ENCODE results near the gene INPP4B.
"Not testable (repeated sequence)": the region's sequence is repeated elsewhere in the genome, so short reads cannot be mapped to it uniquely, and the experiment has no call there.

Gene INPP4B

DNA sequence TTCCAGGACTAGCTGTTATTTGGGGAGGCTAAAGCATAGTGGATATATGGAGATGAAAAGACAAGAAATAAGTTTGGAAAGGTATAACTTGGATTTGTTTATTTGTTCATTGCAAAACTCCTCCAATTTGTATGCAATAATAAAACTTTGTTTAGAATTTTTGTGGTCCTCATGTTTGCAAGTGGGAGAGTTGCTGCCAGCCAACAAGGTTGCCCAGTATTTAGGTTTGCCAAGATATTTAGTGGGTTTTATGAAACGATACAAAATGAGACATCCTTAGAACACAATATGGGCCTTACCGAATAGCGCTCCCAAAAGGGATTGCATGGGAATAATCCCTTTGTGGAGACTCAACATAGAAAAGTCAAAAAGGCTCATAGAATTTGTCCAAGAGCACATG lies 162.1 kb downstream of the INPP4B start:
- DNase-seq (ENCODE audit: low spot score), result no peak

DNA sequence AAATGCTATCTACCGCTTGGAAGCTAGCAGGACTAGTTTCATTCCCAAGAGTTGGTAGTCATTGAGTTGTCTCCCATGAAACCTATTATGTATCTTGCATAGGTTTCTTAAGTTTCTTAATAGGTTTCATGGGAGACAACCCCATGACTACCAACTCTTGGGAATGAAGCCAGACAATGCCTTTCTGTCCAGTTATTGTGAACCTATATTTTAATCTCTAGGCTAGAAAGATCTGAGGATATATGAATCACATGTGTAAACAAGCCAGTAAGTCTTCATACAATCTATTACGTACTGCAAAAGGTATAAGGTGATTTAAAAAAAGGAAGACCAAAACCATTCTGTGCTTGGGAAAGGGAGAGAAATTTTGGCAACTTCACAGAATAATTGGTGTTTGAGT lies 162.6 kb downstream of the INPP4B start:
- no peak for DNase-seq (ENCODE audit: low spot score)

DNA sequence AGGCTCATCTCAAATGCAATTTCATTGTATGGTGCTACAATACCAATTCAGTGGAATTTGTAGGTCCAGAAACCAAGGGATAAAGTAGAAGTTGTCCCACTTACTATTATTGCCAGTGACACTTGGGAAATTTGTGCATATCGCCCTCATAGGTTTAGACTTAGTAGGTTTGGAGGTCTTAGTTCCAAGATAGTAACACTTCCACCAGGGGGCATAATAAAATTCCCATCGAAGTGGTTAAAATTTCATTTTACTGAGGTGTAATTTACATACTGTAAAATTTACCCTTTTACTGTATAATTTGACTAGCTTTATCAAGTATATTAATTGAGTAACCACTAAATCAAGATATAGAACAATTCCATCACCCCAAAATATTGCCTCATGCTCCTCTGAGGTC lies 174.6 kb downstream of the INPP4B start:
- no peak for DNase-seq (ENCODE audit: low spot score)

DNA sequence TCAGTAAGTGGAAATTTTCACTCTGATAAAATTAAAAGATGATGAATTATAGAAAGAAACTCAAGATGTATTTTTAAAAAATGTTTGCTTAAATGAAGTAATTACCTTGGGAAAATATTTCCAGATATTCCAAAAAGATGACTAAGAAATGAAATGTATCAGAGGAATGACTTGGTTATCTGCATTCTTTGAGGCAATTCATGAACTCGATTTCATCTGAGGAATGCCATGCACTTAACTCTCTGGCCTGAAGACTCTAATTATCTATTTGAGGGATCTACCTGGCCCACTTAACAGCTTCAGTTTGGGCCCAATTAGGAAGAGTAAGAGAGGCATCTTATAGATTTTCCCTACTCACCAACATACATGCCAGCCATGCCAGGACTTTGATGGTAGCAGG lies 182.3 kb downstream of the INPP4B start:
- no peak for DNase-seq (ENCODE audit: low spot score)

DNA sequence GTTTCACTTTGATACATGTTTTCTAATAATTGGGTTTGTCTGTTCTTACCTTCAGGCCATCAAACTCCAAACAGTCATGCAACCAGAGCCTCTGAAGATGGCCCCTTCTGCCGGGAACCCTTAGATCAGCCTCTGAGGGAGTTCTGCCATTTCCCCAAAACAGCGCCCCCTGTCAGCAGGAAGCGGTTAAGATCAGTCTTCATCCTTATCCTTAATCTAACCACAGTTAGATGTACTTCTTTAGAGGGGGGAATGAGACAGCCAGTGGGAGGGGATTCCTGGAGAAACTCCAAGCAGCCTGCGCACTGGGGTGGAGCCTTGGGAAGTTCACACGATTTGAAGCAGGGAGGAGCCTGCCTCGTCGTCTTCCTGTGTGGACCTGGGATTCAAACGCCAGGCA lies 185.4 kb downstream of the INPP4B start:
- no peak for DNase-seq (ENCODE audit: low spot score)

DNA sequence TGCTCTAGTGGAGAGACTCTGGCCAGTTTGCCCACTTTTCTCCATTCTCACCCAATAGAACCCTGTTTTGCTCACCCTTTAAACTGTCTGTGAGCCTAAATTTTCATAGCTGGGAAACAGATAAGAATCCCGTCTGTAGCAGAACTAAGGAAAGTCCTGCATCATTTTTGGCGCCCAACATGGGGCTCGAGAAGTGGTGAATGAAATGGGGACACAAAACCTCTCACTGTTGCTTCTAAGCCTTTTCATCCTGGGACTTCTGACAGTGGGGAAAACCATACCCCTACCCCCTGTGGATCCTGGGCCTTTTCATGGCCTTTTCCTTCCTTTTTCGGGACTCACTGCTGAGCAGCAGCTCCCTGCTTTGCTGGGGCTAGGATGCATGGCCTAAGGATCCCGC lies 189.9 kb downstream of the INPP4B start:
- no peak for DNase-seq (ENCODE audit: low spot score)

DNA sequence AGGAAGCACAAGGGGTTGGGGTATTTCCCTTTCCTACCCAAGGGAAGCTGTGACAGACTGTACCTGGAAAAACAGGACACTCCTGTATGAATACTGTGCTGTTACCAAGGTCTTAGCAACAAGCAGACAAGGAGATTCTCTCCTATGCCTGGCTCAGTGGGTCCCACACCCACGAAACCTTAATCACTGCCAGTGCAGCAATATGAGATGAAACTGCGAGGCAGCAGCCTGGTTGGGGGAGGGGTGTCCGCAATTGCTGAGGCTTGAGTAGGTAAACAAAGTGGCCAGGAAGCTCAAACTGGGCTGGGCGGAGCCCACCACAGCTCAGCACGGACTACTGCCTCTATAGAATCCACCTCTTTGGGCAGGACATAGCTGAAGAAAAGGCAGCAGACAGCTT lies 197.7 kb downstream of the INPP4B start:
- DNase-seq (ENCODE audit: low spot score), result no peak

DNA sequence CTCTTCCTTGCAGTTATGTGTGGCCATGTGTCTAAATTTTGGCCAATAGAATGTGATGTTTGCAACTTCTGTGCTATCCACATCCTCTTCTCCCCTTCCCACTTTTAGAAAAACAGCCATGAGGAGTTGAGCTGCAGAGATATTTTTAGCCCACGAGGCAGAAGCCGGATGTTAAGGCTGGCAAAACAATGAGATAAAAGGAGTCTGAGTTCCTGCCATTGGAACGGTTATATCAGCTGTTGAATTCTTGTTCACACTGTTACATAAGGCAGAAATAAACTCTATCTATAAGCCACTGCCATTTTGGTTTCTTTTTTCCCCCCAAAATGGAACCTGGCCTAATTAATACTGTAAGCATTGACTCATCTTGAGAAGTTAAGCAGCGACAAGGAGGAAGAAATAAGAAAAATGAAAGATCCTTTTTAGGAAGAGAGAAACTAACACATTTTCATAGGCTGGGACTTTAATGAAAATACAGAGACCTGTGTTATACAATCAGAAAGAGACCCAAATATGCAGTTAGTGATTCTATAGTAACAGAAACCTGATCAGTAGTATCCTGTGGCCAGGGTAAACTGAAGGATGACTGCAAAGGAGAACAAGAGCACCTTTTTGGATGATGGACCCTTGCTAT lies 200.5 kb downstream of the INPP4B start:
- no peak for DNase-seq (ENCODE audit: low spot score)

DNA sequence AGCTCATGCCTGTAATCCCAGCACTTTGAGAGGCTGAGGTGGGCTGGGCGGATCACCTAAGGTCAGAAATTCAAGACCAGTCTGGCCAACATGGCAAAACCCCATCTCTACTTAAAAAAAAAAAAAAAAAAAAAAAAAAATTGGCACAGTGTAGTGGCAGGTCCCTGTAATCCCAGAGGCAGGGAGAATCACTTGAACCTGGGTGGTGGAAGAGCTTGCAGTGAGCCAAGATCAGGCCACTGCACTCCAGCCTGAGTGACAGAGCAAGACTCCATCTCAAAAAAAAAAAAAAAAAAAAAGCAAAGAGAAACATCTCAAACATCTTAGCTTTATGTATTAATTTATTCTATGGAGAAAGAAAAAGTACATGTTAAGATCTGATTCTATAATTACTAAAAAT lies 201.5 kb downstream of the INPP4B start:
- DNase-seq (ENCODE audit: low spot score), result not testable (repeated sequence)

DNA sequence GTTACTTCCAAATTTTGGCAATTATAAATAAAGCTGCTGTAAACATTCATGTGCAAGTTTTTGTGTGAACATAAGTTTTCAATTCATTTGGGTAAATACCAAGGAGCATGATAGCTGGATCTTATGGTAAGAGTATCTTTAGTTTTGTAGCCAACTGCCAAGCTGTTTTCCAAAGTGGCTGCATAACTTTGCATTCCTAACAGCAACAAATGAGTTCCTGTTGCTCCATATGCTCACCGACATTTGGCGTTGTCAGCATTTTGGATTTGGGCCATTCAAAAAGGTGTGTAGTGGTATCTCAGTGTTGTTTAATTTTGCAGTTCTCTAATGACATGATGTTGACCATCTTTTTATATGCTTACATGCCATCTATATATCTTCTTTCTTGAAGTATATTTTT lies 208.5 kb downstream of the INPP4B start:
- DNase-seq (ENCODE audit: low spot score), result no peak

DNA sequence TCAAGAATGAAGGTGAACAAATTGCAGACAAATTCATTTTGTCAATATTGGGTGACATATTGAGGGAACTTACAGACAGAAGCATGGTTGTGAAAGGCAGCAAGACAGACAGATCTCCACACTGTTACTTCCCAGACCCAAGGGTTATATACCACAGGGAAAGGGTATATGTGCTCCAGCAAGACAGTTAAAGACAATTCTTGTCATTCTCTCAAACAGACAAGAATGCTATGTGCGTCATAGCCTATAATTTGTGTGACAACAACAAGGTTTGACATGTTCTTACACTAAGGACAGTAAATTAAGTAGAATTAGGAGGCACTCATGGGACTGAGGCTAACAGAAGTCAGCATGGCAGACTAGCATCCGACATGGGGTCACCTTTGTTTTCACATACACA lies 214.3 kb downstream of the INPP4B start:
- no peak for DNase-seq (ENCODE audit: low spot score)

DNA sequence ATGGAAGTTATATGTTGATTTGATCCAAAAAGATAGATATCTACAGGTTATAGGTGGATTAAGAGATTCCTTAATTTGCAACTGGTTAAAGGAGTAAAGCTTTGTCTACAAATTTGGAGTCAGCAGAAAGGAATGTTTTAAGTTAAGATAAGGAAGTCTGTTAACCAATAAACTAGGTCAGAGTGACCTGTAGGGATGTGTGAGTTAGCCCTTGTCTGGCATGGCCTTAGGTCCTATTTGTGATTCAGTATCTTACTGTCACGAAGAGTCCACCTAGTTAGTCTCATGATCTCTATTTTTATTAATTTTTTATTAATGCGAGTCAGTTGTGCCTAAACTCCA lies 230.8 kb downstream of the INPP4B start:
- no peak for DNase-seq (ENCODE audit: low spot score)

DNA sequence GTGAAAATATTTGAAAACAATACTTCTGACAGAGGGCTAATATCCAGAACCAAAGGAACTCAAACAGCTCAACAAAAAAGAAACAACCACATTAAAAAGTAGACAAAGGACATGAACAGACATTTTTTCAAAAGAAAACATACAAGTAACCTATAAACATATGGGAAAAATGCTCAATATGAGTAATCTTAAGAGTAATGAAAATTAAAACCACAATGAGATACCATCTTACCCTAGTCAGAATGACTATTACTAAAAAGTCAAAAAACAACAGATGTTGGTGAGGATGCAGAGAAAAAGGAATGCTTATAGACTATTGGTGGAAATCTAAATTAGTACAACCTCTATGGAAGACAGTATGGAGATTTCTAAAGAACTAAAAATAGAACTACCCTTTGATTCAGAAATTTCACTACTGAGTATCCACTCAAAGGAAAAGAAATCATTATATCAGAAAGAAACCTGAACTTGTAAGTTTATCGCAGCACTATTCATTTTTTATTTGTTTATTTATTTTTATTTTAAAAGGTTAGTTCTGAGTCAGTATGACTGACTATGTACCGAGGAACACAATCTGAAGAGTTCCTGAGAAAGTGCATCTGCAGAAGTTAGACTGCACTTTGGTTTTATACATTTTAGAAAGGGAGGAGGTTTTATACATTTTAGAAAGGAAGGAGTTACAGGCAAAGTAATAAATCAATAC lies 231.3 kb downstream of the INPP4B start:
- DNase-seq (ENCODE audit: low spot score), result no peak

DNA sequence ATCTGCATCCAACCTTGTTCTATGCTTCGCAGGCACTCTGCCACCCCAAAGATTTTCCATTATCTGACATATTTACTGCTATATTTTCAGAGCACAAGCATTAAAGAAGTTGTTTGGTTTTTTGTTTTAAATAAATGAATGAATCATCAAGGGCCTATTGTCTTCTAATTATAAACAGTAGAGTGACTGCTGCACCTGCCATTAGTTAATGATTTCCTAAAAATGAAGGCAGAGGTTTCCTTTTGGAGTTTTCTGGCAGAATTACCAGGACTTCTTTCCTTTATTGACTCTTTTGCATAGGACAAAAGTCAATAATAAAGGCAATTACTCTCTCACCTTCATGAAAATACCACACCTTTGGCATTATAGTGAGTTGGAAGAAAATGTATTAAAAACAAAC lies 238.1 kb downstream of the INPP4B start:
- no peak for DNase-seq (ENCODE audit: low spot score)

DNA sequence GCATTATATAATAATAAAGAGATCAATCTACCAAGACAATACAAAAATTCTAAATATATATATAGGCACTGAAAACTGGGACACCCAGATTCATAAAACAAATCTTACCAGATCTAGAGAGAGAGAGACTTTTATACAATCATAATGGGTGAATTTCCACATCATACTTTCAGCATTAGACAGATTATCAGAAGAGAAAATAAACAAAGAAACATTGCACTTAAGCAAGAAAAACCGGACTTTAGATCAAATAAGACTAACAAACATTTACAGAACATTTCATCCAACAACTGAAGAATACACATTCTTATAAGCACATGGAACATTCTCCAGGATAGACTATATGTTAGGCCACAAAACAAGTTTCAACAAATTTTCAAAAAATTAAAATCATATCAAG lies 245.1 kb downstream of the INPP4B start:
- DNase-seq (ENCODE audit: low spot score), result no peak

DNA sequence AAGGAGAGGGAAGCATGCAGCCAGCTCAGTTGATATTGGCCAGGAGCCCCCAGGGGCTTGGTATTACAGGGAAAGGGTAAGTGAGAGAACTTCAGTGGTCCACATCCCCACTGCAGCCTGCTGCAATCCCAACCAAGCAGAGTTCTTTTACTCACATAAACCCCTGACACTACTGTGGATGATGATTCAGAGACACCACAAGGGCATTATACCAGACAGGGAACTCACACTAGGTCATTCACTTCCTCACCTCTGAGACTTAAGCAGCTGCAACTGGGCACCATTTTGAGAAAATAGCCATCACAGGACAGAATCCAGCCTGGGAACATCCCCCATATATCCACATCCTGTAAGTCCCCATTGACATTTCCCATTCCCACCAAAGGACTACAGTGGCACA lies 248.0 kb downstream of the INPP4B start:
- no peak for DNase-seq (ENCODE audit: low spot score)

DNA sequence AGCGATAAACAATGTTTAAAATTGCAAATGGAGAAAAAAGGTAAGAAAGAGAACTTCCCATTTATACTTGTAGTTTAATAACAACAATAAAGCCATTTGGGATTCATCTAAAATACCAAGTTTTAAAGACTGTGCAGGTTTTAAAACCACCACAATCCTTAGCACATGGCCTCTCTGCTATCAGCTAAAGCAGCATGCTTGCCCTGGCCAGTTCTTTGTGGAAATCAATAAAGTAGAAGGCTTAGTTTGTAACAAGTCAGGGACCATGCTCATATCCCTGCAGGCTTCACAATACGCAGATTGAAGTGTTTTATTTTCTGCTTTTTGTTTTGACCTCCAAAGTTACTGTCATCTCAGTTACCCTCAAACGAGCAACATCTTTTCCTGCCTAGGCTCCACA lies 249.5 kb downstream of the INPP4B start:
- DNase-seq (ENCODE audit: low spot score), result no peak

DNA sequence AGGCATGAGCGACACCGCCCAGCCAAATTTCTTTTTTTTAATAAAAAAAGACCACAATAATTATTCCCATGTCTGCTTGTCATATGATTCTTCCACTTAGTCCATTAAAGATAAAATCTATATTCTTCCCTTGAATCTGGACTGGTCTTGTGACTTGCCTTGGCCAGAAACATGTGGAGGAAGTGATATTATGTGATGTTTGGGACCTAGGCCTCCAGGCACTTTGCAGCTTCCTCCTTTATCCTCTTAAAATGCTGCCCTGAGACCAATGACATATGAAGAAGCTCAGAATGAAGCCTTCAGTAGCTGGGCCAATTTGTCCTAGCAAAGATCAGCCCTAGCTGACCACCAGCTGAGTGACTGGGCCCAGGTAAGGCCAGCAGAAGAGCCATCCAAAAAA lies 250.0 kb downstream of the INPP4B start:
- DNase-seq (ENCODE audit: low spot score), result no peak

DNA sequence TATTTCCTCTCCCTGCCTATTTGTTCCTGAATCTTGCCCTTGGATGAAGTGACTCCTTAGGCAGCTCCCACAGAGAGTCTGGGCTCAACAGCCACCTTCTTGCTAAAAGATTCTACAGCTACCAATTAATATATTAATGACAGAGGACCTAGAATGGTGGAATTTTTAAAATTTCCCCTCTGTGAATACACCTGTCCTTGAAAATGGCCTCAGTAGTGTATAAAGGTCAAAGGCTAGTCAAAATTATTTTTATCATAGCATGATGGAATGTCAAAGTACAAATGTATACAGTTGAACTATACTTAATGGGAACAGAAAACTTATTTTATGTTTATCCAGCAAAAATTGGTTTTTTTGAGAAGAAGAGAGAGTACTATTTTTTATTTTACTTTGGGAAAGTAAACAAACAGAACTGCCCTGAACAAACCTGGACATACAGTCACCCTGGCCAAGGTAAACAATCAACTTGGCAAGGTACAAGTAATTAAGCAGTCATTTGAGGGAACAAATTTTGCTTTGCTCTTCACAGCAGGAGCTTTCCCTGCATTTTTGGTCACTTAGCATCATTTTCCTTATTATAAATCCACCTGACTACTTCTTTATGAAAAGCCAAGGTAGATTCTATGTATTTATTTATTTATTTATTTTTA lies 250.8 kb downstream of the INPP4B start:
- DNase-seq (ENCODE audit: low spot score), result no peak

DNA sequence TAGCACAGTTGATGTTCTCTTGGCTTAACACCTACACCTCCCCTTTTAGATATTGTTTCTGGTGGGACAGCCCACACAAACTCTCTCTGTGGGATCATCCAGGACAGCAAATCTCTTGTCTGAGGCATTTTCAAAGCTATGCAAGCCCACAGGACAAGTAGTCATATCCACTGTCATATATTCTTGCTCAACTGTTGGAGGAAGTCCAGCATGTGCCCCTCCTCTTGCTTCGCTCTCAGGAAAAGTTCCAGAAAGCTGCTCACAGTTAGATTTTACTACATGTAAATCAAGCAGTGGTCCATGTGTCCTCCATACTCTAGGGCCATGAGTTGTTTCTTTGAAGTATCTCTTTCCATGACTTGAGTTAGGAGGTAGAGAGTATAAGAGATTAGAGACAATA lies 260.7 kb downstream of the INPP4B start:
- no peak for DNase-seq (ENCODE audit: low spot score)

DNA sequence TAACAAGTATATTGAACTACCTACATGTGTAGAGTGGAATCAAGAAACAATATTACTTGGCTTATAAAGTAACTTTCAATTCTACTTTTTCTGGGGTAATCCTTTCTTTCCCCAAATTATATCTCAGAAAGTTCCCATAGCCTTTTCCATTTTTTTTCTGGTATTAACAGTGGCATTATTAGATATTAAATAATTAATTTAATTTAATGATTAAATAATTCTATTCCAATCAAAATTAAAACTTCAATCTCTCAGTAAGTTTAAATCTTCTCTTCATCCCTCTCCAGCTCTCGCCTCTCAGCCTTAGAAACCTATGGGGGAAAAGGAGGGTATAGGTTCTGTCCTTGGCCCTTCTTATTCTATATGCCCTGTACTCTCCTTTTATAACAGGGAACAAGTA lies 262.4 kb downstream of the INPP4B start:
- no peak for DNase-seq (ENCODE audit: low spot score)

DNA sequence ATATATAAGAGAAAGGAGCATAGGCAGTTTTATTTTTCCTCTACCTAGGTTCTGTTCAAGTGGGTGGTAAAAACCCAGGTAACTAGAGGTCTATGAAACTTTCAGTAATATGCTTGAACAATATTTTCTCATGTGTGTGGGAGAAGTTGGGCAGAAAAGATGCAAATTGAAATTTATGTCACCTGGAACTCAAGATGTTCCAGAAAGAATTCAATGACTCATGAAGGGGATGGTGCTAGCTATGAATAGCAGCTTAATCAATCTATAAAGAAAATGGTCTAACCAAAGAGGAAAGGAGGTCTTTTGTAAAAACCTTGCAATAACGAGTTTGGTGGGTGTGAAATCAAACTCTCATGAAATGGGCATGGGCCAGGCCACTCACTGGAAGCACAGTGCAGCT lies 263.8 kb downstream of the INPP4B start:
- no peak for DNase-seq (ENCODE audit: low spot score)

DNA sequence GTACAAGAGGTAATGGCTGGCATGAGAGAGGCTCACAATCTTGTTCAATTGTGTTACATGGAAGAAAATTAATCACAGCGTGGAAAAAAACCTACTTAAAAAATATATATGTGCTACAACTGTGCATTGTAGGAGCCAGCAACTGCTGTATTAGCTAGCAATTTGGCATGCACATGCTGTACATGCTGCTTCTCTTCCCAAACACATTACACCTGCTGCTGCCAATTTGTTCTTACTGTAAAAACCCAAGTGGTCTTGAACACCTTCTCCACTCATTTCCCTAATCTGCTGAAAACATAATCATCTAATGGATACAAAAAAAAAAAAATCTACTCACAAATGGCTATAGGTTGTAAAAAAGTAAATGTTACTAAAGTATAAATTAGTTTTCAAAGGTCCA lies 264.2 kb downstream of the INPP4B start:
- no peak for DNase-seq (ENCODE audit: low spot score)

DNA sequence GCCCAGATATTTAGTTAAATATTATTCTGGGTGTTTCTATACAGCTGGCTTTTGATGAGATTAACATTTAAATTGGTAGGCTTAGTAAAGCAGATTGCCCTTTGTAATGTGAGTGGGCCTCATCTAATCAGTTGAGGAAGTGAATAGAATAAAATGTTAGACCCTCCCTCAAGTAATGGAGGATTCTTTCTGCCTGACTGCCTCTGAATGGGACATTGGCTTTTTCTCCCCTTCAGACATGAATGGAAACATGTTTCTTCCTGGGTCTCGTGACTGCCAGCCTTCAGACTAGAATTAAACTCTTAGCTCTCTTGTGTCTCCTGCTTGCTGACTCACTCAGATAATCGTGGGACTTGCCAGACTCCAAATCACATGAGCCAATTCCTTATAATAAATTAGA lies 266.7 kb downstream of the INPP4B start:
- DNase-seq (ENCODE audit: low spot score), result no peak

Measured in iPS-NIHi11 (cell line).